ENCODE measurements around the gene ABHD18. TPM values are rescaled to one million over a fixed set of nuclear protein-coding genes. Genes with fewer than 3 reads are reported as not detected.
"Not testable (repeated sequence)": the region's sequence is repeated elsewhere in the genome, so short reads cannot be mapped to it uniquely, and the experiment has no call there.

ABHD18 gene
- total RNA-seq, 1 donor from 2014 or later = 17.1 TPM

GRCh38 chr4:128061566-128062536 lies 96.6 kb downstream of the ABHD18 start:
- FAIRE-seq (no peak), DNase-seq (ENCODE audit: low spot score in 2 of 2) (peak; percentile 49 to 63)

GRCh38 chr4:128066453-128066820 lies 101.2 kb downstream of the ABHD18 start:
- not testable (repeated sequence) for FAIRE-seq

GRCh38 chr4:128068918-128069317 lies 103.7 kb downstream of the ABHD18 start:
- DNase-seq (ENCODE audit: low spot score in 2 of 2) (no peak), FAIRE-seq (no peak)

More at GRCh38 chr4:128066453-128066820, 101.2 kb downstream of the ABHD18 start:
- not testable (repeated sequence) for DNase-seq (ENCODE audit: low spot score in 2 of 2)

GRCh38 chr4:128076464-128076863 lies 111.3 kb downstream of the ABHD18 start:
- DNase-seq (ENCODE audit: low spot score in 2 of 2) (no peak), FAIRE-seq (no peak)

Other genes starting within 250 kb of the ABHD18 start
- gene SLC25A31, start 235.0 kb upstream of the ABHD18 start, total RNA-seq = not detected
- 8.2 TPM for gene HSPA4L, start 183.1 kb upstream of the ABHD18 start, total RNA-seq
- 8.2 TPM for gene PLK4, start 84.5 kb upstream of the ABHD18 start, total RNA-seq
- 65.6 TPM for gene MFSD8, start 233 bp upstream of the ABHD18 start, total RNA-seq
- 67.7 TPM for gene LARP1B, start 95.9 kb downstream of the ABHD18 start, total RNA-seq